GM18502 (cell line): ENCODE data around the gene MCF2L.

ENCODE experiments used
- ATAC-seq: cut with Tn5 transposase; IDR thresholded peaks from one replicate; pipeline ENCODE4 v1.9.1; 2021; ENCODE audit warnings: mild to moderate bottlenecking; ENCODE audit not compliant: unreplicated experiment, poor library complexity

Gene MCF2L

DNA sequence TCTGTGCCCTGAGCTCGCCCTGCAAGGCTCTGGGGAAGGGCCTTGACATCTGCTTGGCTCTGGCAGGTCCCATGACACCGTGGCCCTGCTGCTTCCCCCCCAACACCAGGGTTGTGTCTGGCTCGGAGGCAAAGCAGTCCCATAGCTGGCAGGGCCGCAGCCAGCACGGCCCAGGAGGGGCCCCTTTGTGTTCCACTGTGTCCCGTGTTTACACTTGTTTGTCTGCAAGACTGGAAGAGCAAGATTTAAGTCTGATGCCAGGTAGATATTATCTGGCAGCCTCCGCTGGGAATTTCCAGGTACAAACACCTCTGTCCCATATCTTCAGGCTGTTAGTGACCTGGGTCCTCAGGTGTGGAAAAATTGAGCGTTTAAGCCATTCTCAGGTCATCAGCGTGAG is 44.3 kb downstream of the MCF2L start:
- ATAC-seq = no peak

DNA sequence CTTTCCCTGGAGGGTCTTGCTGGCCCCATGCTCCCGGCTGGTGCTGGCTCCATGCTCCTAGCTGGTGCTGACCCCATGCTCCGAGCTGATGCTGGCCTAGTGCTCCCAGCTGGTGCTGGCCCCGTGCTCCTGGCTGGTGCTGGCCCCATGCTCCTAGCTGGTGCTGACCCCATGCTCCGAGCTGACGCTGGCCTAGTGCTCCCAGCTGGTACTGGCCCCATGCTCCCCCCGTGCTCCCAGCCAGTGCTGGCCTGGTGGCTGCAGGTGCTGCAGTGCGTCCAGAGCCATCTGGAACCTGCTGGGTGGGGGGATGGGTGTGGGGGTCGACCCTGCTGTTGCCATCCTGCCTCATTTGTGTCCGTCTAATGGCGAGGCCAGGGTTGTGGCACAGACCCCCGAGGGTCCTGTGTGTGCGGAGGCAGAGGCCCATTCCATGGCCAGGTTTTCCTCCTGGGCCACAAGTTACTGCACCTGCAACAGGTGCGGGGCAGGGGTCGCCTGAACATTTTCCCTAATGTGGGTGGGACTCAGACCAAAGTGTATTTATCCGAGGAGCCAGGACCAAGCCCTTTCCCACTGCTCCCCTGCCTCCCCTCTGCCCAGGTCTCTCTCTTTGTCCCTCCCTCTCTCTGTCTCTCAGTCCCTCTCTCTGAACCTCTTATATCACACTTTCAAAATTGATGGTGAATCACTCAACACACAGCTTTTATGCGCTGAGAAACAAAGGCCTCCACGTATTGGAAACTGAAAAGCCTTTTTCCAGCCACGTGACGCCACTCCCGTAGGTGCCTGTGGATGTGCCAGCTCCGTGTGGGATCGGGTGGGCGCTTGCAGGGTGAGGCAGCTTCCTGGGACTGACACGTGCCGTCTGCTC is 45.1 kb downstream of the MCF2L start:
- no peak for ATAC-seq

DNA sequence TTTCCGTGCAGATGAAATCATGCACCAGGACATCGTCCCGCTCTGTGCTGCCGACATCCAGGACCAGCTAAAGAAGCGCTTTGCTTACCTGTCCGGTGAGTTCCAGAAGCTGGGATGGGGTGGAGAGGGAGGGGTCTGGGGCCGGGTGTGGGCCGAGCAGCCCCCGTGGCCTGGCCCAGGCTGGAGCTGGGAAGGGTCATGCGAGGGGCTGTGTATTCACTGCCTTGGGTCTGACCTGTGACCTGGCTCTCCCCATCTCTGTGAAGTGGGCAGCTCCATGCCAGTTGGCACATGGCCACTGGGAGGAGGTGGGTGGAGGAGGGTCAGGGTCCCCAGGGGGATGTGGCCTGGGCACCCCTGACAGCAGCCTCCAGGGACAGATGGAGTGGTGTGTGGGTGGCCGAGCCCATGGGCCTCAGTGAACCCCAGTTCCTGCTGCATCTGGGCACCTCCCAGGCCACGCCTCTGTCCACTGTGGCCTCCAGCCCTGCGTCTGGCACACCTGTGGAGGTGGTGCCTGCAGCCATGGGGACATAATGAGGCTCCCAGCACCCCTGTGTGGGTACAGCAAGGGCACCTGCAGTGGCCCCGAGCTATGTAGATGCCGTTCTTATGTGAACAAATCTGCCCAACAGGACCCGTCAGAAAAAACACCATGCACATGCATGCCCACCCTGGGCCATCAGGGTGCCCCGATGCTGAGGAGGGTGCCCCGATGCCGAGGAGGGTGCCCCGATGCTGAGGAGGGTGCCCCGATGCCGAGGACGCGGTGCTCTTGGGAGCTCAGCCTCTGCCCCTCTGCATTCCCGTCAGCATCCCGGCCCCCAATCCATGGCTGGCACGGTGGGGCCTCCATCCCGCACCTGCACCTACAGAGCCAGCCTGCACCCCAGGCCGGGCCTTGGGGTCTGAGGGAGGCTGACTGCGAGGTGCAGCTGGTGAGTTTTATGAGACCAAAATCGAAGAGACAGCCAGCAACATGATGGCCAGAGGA is 46.0 kb downstream of the MCF2L start:
- ATAC-seq = no peak

- no peak for ATAC-seq
These were observed 47.0 kb downstream of the MCF2L start for GRCh38 chr13:113015826-113016525.

GRCh38 chr13:113016526-113017295 is 47.7 kb downstream of the MCF2L start:
- no peak for ATAC-seq

GRCh38 chr13:113017506-113018215 is 48.6 kb downstream of the MCF2L start:
- no peak for ATAC-seq

DNA sequence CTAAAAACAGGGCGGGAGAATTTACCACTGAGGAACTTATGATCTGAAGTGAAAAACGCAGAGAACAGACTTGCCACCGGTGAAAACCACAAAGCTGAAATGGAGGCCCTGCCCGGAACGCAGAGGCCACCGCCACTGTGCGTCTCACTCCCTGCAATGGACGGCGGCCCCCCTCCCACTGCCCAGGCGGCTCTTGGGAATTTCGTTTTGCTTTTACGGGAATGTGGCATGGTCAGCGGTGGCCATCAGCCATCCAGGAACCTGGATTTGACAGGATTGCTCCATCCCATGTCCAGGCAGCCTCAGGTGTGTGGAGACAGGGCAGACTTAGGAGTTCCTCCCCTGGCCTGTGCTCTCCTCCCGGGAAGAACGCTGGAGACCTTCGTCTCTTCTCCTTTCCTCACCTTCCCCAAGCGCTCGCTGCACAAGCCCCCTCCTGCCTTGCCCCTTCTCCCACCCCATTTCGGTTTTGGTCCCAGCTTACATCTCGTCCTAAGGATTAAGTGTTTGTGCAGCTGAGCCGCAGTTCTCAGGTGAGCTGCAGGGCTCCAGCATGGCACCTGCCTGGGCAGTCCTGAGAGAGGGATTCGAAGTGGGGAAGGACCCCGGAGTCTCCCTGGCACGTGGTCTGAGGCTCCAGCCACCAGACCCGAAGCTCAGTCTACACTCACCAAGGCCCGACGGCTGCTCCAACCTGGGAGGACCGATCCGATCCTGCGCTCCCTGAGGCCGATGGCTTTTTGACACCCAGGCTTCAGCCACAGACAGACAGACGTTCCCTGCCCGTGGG is 49.9 kb downstream of the MCF2L start:
- ATAC-seq = no peak

DNA sequence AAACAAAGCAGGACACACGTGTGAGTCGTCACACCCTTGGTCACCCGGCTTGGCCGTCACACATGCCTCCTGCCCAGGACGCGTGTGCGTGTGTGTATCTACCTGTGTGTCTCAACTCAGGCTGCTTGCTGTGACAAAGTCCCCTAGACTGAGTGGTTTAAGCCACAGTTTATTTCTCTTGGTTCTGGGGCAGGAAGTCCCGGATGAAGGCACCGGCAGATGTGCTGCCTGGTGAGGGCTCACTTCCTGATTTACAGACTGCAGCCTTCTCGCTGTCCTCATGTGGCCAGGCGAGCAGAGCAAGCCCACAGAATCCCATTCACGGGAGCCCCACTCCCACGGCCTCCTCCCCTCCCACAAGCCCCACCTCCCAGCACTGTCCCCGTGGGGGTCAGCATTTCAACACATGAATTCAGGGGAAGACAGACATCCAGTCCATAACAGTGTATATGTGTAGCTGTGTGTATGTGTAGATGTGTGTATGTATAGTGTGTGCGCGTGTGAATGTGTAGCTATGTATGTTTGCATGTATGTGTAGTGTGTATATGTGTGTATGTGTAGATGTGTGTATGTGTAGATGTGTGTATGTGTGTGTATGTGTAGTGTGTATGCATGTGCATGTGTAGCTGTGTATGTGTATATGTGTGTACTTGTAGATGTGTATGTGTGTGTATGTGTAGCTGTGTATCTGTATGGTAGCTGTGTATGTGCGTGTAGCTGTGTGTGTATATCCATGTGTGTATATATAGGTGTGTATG is 51.5 kb downstream of the MCF2L start:
- ATAC-seq = no peak

- no peak for ATAC-seq
These were observed 52.4 kb downstream of the MCF2L start for GRCh38 chr13:113021391-113021790.

DNA sequence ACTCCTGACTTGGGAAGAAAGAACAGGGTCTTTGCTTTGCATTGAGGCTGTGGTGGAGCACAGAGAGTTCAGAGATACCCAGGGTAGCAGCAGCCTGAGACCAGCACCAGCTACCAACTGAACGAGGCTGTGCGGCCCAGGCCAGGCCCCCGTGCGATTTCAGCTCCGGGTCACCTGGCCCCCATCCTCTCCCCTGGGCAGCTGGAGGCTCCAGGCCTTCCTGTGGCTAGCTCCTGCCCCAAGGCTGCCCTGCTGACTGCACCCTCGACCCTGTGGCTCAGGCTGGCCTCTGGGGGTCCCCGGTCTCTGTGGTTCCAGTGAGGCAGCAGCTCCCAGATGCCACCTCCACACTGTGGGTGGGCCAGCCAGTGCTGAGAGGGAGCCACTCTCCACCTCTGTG is 52.8 kb downstream of the MCF2L start:
- ATAC-seq = no peak

GRCh38 chr13:113022391-113022744 is 53.4 kb downstream of the MCF2L start:
- ATAC-seq = no peak

GRCh38 chr13:113022745-113023574 is 53.9 kb downstream of the MCF2L start:
- no peak for ATAC-seq

GRCh38 chr13:113023694-113024430 is 54.8 kb downstream of the MCF2L start:
- no peak for ATAC-seq

DNA sequence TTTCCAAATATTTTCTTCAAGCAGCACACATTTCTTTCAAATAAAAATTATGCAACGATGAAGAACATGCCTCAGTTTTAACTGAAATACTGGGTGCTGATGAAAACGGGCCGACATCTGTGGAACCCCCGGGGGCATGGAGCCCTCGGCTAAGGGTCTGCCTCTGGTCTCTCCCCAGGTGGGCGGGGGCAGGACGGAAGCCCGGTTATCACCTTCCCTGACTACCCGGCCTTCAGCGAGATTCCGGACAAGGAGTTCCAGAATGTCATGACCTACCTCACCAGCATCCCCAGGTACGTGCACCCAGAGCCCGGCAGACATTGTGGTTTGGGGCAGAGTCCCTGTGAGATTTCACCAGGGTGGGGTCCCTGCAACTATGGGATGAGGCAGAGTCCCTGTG is 55.5 kb downstream of the MCF2L start:
- no peak for ATAC-seq

GRCh38 chr13:113026391-113026910 is 57.4 kb downstream of the MCF2L start:
- ATAC-seq = no peak

GRCh38 chr13:113027095-113027494 is 58.1 kb downstream of the MCF2L start:
- no peak for ATAC-seq
